Activated CD8-positive, alpha-beta memory T cell treated with anti-CD3 and anti-CD28 coated beads for 48 hours (primary cell): ENCODE results near the gene GATA2.

Experiments used
- DNase-seq, 3 experiments: peaks; one replicate each; pipeline ENCODE4 v3.0.0-alpha.2; 2020; ENCODE audit warnings: low read depth in 2 of 3, low spot score in 2 of 3

Gene GATA2

DNA sequence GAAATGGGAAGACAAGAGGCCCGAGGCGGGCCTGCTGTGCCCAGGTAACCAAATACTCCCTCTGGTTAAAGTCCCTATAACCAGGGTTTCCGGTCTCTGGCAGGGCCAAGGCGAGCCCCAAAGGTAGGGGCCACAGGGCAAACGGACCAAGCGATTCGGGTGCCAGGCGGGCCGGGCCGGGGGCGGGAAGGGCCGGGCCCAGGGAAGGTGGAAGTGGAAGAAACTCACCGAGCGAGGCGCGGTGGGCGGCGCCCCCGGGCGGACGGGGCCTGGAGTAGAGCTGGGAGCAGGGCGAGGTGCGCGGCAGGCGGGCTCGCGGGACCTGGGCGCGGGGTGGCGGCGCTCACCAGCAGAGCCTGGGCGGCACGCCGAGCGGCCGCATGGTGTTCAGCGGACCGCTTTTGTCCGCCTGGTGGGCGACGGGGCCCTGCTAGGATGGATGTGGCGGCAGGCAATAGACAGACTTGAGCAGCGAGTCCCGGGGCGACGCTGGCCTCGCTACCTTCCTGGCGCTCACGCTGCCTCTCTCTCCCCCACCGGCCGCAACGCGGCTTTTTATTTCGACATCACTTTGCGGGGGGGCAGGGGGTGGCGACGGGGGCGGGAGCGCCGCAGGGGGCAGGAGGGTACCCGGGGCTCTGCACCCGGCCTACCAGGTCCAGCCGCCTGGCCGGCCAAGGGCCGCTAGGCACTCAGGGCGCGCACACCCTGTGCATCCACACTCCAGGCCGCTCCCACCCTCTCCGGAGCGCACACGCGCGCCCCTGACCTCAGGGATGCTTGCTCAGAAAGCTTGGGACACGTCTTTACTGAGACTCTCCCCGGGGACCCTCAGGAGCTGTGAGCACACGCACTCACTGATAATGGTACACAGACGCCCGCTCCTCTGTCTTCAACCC lies at the start of gene GATA2:
GATA2 (minus strand) TSS at position 531 of the 899 bp plus-strand sequence. CDS start 6,170 bp downstream, outside the sequence.
- DNase-seq, result no peak

DNA sequence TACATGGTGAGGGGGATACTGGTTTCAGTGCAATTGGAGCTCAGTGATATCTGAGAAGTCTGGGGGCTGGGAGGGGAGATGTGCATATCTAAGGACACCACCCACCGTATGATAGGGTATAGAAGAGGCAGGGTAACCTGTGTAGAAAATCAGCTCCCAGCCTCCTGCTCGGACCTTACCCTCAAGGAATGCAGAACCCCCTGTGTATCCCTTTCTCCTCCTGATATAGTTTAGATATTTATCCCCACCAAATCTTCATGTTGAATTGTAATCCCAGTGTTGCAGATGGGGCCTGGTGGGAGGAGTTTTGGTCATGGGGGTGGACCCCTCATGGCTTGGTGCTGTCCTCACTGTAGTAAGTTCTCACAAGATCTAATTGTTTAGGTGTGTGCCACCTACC lies 48.2 kb upstream of the GATA2 start:
- DNase-seq, result no peak

DNA sequence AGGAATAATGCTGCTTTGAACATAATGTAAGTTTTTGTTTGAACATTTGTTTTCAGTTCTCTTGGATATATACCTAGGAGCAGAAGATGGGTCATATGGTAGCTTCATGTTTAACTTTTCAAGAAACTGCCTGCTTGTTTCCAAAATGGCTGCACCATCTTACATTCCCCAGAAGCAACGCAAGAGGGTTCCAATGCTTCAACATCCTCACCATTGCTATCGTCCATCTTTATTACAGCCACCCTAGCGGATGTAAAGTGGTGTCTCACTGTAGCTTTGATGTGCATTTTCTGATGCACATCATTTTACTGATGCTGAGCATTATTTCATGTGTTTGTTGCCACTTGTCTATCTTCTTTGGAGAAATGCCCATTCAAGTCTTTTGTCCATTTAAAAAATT lies 46.4 kb upstream of the GATA2 start:
- no peak for DNase-seq

DNA sequence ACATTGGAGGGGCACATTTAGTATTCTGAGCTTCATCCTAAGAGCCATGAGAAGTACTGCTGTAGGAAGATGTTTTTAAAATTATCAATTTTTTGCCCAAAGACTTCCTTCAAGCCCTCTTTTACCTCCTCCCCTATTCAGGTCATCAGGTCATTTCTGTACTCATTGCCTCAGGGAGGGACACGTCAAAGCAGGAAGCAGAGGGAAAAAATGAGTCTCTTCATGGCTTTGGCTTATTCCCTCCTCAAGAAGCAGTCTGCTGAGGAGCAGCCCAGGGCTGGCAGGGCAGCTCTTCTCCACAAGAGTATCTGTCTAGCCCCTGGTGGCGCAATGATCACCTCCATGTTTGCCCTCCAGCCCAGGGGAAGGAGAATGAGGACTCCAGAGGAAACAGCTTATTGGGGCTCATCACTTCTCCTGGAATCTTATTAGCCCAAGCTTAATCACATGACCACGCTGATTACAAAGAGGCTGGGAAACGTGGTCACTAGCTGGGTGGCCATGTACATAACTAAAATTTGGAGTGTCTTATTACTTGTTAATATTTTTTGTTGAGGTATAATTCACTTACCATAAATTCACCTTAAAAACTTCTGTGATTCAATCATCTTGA lies 44.2 kb upstream of the GATA2 start:
- no peak for DNase-seq

DNA sequence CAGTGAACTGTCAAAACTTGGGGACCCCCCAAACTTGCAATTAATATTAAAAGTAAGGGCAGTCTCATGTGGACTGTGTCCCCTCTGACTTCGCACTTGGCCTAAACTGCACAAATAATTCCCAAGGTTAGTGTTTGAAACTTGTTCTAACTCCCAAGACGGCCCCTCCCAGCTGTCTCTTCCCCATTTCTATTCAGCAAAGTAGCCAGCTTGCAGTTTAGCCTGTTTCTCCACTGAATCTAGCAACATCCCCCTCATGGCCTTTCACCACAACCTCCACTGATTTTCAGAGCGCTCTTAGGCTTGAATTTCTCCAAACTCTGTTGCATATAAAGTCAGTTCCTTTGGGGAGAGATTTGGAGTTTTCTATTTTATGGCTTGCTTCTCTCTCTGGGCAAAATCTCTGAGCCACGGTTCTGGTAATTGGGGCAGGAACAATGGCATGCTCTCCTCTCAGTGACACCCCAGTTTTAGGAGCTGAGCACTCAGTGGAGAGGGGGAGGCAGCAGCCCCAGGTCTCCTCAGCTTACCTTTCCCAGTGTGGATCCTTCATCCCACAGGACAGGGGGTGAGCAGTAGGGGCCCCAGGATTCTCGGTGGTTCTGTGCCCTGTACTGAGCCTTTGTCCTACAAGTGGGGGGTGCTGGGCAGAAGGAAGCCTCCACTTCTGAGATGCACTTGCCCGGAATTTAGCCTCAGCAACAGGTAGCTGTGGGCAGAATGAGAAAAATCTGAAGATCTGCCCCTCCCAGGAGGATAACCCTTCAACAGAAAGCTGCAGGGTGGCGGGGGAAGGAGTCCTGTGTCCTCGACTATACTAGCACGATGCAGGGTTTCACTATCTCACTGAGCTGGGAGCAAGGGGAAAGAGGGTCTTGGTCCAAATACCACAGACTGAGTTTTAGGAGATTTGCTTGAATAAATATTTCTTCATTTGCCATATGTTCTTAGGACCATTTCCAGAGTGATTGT lies 39.3 kb upstream of the GATA2 start:
- no peak for DNase-seq

DNA sequence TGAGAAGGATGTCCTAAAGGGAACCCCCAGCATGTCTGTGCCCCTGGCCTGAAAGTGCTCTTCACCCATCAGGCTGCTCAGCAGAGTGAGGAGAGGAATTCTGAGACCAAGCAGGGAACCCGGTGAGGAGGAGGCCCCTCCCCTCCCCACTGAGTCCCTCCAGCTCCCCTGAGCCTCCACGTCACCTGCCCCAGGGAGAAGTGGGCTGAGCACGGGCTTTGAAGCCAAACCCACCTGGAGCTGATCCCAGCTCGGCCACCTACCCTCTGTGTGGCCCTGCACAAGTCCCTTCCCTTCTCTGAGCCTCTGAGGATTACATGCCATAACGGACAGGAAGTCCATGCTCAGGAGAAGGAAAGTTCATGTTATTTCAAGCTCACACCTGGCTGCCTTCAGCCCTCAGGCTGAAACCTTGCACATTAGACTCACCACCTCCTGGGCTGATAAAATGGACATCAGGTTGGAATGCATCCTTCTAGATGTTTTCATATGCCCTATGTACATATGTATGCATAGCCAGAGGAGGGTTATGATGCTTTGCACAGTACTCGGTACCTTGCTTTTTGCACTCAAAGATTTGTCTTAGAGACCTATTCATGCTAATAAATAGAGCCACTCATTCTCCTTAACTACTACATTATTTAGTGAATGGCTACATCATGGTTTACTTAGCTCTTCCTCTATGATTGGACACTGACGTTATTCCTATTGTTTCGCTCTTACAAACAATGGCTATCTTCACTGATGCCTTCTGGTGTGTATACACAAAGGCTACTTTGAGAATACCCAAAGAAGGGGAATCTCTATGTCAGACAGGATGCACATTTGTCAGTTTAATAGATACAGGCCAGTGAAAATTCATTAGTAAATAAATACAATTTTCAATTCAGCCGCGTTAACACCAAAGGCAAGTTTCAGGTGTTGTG lies 31.6 kb upstream of the GATA2 start:
- no peak for DNase-seq

DNA sequence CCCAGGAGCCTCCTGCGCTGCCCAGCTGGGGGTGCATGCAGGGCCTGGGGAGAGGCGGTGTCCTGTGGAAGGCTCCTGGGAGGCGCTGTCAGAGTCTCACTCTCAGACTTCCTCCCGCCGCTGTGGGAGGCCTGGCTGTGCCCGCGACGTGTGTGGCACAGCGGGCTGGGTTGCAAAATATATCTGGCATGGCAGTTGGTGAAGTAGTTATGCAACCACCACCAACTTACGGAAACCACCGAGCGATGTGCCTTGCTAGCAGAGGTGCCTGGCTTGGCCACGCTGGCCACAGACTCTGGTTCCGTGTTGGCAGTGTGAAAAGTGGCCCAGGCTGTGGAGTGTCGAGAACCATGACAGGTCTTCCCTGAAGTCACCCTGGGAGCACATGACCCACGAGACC lies 30.6 kb upstream of the GATA2 start:
- no peak for DNase-seq

DNA sequence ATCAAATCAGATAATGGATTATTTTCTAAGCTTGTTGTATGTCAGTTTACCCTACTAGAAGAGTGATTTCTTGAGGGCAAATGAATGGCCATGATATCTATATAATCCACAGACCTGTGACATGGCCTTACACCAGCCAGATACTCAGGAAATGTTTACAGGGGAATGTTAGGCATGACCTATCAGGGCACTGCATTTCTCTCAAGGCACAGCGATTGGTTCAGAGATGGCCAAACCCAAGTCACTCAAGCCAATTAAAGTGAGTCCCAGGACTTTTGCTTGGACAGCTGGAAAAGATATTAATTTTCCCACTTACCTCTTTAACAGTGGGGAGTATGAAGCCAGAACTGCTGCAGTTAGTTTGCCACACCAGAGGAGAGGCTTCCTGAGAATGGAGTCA lies 28.7 kb upstream of the GATA2 start:
- no peak for DNase-seq

DNA sequence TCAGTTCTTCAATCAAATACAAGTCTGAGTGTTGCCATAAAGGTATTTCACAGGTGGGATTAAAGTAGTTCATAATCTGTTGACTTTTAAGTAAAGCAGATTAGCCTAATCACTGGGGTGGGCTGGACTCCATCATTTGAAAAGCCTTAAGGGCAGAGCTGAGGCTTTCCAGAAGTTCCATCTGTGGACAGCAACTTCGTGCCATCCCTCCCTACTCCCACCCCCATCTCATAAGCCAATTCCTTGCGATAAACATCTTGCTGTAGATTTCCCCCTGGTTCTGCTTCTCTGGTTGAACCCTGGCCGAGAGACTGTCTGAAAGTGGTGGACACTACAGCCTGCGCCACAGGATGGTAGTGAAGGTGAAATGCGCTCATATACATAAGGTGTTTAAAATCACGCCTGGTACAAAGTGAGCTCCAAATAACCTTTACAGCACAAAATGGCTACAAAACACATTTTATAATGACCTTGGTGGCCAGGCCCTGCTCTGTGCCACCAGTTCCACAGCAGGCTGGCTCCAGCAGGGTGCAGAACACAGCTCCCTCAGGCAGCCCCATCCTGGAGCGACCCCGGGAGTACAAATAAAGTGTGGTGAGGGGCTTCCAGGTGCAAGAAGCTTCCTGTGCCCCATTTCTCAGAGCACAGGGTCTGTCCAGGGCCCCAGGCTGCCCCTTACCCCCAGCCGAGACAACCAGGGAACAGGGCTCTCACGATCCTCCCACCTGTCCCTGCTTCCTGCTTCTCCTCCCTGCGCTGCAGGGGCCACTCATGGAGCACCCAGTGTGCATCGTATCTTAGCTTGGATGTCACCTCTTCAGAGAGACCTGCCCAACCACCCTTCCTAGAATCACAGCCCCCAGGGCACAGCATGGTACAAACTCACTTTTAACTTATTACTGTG lies 25.8 kb upstream of the GATA2 start:
- no peak for DNase-seq

DNA sequence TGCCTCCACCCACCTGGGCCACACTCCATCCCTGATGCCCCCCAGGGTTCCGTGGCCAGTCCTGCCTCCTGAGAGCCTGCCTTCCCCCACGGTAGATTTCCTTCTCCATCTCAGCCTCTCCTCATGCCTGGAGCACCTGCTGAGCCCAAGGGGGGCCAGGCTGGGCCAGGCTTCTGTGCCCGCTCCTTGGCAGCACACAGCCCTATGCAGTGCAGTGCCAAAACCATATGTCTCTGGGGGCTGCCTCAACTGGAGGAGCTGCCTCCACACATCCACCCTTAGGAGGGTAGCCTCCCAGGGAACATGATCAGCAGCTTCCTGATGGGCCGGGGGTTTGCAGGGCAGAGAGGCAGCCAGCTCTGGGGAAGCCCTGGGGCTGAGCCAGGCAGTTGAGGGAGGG lies 24.6 kb upstream of the GATA2 start:
- DNase-seq, result no peak

DNA sequence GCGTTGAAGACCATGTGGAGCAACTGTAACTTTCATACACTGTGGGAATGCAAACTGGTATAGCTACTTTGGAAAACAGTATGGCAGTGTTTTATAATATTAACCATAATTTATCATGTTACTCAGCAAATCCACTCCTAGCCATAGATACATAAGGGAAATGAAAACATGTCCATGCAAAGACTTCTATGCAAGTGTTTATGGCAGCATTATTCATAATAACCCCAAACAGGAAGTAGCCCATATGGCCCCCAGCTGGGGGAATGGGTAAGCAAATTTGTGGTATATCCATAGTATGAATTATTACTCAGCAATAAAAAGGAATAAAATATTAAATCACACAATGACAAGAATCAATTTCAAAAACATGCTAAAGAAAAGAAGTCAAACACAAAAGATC lies 23.0 kb upstream of the GATA2 start:
- DNase-seq, result no peak

DNA sequence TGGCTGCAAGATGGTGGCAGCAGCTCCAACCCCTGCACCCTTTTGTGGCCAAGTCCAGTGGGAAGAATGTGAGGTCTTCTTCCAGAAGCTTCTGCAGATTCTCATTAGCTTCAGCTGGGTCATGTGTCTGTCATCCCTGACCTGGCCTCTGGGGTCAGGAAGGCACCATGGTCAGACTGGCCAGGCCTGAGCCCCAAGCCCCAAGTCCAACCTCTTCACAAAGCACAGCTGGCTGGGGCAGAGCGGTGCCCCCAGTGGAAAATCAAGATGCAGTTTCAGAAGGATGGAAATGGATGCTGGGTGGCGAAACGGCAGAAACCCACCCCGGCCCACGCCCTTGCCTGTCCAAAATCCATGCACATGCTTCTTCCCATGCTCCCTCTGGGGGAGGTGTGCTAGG lies 15.9 kb upstream of the GATA2 start:
- no peak for DNase-seq

DNA sequence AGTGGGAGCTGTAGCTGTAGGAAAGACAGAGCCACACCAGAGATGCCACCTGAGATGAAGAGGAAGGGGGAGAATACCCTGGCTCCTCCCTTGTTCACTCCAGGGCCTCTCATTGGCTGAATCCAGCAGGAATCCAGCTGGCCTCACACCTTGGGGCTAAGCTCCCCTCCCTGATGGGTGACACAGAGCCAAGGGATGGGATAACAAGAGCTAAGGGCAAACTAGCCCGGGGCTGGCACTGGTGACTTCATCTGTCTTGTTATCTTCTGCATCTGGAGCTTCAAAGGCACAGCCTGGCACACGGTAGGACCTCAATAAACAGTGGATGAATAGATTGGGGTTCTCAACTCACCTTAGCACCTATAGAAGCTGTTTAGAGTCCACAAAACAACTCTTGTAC lies 13.8 kb upstream of the GATA2 start:
- DNase-seq, result no peak

DNA sequence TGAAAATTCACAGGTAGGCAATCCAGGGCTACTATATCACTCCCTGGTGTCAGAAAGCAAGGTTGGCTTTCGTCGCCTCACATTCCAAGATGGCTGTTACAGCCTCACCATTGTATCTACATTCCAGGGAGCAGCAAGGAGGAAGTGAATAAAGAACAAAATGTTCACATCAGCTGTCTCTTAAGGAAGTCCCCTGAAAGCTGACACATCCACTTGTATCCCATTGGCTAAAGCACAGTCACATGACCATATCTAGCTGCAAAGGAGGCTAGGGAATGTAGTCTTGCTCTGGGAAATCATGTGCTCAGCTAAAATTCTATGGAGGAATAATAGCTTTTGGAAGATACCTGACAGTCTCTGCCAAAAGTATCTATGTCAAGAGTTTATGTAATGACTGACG lies 12.8 kb upstream of the GATA2 start:
- no peak for DNase-seq

DNA sequence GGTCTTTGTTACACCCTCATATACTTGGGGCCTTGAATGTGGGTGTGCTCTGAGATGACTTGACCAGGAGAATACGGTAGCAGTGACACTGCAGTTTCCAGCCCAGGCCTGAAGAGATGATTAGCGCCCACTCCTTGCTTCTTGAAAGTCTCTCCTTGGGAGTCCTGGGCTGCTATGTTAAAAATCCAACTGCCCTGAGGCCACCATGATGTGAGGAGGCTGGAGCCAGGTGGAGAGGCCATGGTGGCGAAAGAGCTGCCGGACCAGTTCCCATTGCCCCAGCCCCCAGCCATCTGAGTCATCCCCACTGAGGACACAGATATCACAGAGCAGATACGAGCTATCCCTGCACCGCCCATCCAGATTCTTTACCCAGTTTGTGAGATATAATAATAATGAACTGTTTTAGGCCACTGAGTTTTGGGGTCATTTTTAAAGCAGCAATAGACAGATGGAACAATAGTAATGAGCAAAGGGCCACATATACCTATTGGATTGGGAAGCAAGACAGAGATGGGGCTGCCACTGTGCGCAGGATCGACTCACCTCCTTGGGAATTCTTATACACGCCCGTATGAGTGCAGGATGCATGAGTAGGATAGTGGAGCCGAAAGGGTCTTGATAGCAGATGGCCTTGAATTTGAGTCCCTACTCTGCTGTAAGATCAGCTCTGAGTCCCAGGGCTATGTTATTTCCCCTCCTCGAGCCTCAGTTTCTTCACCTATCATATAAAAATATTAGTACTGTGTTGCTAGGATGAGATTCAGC lies 12.1 kb upstream of the GATA2 start:
- no peak for DNase-seq

DNA sequence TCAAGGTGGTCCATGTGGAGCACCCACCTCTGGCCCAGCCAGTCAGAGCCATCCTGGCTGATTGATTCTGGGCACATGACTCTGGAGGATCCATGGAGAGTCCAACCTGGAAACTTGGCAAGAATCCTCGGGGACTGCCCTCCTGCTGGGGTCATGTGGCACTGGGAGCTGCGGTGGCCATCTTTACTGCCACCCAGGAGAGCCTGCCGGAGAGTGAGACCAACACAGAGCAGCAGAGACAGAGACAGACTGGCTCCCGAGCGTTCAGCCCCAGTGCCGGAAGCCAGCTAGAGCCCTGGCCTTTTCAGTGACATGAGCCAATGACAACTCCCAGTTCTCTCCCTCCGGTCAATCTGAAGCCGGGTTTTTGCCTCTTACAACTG lies 11.5 kb upstream of the GATA2 start:
- DNase-seq, result no peak

DNA sequence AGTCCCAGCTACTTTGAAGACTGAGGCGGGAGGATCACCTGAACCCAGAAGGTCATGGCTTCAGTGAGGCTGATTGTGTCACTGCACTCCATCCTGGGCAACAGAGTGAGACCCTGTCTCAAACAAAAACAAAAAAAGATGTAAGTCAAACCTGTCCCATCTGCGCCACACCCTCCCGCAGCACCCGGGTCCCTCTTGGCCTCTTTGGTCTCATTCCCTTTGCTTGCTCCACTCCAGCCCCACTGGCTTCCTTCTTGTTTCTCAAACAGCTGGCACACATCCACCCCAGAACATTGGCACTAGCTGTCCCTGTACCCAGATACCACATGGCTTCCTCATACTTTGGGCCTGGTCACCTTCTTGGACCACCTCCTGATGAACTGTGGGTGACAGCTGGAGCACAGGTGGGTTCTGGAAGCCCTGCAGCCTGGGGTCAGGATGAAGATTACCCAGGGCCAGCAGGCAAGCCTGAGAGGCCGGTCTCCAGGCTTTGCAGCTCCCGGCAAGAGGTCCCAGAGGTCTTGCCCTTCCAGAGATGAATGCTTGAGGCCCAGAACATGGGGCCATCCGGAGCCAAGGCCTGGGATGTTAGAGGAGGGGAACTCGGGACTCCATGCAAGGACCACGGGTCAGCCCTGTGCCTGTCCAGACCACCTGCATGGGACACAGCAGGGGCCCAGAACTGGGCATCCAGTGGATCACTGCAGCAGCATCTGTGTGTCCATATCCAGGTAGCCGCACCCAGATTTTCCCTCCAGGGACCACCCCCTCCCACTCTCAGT lies 10.9 kb upstream of the GATA2 start:
- DNase-seq, result no peak

DNA sequence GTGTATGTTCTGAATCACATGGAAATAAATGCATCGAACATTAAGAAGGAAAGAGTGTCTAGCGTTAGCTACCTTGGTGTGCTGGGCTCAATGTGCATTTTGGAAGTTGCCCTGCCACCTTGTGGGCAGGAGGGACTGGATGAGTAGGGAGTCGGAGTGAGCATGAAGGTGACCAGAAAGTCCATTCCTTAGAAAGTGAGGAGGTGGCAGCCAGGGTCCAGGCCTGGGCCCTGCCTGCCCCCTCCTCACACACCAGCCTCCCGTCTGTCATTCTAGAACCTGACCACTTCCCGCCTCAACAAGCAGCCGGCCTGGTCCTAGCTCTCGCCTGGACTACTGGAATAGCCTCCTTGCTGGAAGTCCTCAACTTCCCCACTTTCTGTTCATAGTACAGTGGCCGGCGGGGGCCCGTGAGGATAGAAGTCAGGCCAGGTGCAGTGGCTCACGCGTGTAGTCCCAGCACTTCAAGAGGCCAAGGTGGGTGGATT lies 10.2 kb upstream of the GATA2 start:
- no peak for DNase-seq
